Measurements from ENCODE around the gene BOD1L1. TPM values are rescaled to one million over a fixed set of nuclear protein-coding genes. Genes with fewer than 3 reads are reported as not detected.
A peak's percentile ranks its signal among the peaks of the same experiment; 100 is the strongest.

The BOD1L1 gene
- total RNA-seq, 6 donors from 2014 or later, result 33.1 to 88.0 (median 37.9) TPM

DNA sequence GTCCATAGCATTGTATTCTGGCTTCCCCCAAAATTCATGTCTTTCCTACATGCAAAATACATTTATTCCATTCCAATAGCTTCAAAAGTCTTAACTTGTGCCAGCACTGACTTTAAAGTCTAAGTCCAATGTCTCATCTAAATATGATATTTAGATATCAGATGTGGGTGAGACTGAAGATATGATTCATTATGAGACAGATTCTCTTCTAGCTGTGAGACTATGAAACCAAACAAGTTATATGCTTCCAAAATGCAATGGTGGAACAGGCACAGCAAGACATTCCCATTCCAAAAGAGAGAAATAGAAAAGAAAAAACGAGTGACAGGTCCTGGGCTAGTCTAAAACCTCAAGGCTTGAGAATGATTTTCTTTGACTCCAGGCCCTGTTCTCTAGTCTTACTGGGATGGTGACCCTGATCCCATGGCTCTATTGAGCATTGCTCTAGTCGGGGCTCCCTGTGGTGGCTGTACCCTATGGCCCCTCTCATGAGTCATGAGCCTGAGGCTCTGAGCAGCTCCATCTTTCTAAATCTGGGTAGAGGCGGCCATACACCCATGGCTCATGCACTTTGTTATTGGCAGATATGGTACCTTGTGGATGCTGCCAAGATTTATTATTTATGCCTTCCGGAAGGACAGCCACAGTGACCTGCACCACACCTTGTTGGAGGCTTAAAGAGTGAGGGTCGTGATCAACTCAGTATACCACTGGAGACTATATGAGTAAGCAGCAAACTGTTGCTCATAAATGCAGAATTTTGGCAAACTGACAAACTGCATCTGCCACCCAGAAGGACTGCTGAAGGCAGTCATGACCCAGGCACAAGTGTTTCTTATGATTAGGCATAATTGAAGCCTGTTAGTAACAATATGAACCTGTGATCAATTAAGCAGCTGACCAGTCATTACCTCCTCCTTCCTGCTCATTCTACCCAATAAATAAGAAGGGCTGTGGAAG lies 38.5 kb upstream of the BOD1L1 start:
- Histone ChIP-seq H3K4me3 (no peak overlapping the region), H3K9me3 (no peaks in the 10 kb centered on the region), H3K4me1 (no peaks in the 10 kb centered on the region), H3K27me3 (no peaks in the 10 kb centered on the region), H3K36me3 (no peaks in the 10 kb centered on the region), H3K27ac (no peak overlapping the region)
- TF ChIP-seq EP300 (IDR thresholded peaks at IDR 0.05) (no peak), POLR2AphosphoS5 (IDR thresholded peaks at IDR 0.05) (no peak), POLR2A (IDR thresholded peaks at IDR 0.05) (no peak)
- TF ChIP-seq, protein P1, sequence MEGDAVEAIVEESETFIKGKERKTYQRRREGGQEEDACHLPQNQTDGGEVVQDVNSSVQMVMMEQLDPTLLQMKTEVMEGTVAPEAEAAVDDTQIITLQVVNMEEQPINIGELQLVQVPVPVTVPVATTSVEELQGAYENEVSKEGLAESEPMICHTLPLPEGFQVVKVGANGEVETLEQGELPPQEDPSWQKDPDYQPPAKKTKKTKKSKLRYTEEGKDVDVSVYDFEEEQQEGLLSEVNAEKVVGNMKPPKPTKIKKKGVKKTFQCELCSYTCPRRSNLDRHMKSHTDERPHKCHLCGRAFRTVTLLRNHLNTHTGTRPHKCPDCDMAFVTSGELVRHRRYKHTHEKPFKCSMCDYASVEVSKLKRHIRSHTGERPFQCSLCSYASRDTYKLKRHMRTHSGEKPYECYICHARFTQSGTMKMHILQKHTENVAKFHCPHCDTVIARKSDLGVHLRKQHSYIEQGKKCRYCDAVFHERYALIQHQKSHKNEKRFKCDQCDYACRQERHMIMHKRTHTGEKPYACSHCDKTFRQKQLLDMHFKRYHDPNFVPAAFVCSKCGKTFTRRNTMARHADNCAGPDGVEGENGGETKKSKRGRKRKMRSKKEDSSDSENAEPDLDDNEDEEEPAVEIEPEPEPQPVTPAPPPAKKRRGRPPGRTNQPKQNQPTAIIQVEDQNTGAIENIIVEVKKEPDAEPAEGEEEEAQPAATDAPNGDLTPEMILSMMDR (IDR thresholded peaks at IDR 0.05), result no peak
- 60 to 85% methylated on average over 3 to 5 of the region's 5 CpGs for WGBS, 2 donors
- DNase-seq (no peak), ATAC-seq (ENCODE audit: low FRiP score in 2 of 2) (no peak)

DNA sequence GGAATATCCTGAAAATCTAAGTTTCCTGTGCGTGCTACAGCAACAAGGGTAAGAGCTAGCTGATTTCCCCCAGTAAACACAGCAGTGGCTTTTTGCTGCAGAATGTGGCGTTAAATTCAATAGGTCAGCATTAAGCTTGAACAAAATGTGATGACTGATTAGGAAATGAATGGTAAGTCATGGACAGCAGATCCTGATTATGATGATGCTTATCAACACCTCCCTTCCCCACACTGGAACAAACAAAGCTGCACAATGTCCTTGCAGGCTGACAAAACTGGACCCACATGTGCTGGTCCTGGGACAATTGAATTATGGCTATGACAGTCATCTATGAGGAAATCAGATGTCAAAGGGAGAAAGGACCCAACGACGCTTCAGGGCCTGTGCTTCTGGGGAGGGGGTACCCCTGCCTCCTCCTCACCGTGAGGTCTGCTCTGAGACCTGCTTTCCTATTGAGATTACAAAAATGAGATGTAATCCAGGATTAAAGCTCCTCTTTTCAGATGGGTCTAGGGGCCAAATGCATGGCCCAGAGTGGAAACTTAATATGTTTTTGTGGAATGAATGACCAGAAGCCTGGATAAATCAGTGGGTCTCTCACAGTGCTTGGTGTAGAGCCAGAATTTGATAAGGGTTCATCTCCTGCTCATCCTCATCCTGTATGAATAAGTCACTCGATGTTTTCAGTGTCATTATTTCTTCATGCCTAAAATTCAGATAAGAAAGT lies 32.0 kb upstream of the BOD1L1 start:
- Histone ChIP-seq H3K4me3 (no peak overlapping the region), H3K27ac (no peak overlapping the region), H3K9me3 (no peaks in the 10 kb centered on the region), H3K36me3 (no peaks in the 10 kb centered on the region), H3K4me1 (peaks cover 3 to 7% (median 4%) of the 10 kb centered on the region in 4 donors), H3K27me3 (peaks cover 0 to 4% (median 0%) of the 10 kb centered on the region in 4 donors)
- no peak for TF ChIP-seq POLR2AphosphoS5 (IDR thresholded peaks at IDR 0.05)
- no peak for TF ChIP-seq POLR2A (IDR thresholded peaks at IDR 0.05)
- no peak for TF ChIP-seq EP300 (IDR thresholded peaks at IDR 0.05)
- TF ChIP-seq, protein P1 (IDR thresholded peaks at IDR 0.05), result no peak
- 66 to 70% methylated on average over 6 of the region's 6 CpGs for WGBS, 2 donors
- DNase-seq, result no peak
- no peak for ATAC-seq (ENCODE audit: low FRiP score in 2 of 2)

DNA sequence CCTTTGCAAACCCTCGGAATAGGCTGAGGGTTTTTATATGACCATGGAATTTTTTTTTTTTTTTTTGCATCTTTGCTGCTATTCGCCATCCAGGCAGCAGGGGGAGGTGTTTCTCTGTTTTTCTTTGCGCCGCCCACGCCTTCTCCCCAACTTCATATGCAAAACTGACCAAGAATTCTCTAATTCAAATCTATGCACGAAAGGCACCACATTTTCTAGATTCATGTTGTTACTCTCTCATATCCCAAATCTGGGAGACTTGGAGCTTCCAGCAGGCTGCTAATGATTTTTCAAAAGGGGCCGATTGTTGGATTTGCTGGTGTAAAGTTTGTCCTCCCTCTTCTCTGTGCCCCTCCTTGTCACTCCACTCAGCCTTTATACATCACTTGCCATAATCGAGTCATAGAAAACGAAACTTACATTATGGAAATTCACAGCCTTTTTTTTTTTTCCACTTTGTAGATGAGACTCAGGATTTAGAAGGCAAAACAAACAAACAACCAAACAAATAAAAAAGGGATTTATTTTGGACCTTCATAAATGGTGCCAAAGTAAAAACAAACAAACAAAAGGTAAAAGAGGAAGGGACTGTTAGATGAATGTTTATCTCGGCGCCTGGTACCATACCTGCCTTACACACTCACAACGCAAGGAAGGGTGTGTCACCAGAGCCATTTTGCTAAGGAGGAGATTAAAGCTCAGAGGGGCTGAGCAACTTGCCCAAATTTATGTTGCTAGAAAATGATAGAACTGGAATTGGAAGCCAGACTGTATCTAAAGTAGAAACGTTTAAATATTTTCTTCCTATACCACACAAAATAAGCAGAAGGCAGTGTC lies 29.3 kb upstream of the BOD1L1 start:
- DNase-seq (peak in 1 of 2 donors; percentile 56), ATAC-seq (ENCODE audit: low FRiP score in 2 of 2) (peak in 1 of 2 donors; percentile 72)
- Histone ChIP-seq H3K4me3 (peak overlapping the region in 2 of 4 donors; percentile 17 to 36), H3K27me3 (peaks cover 0 to 4% (median 0%) of the 10 kb centered on the region in 4 donors), H3K36me3 (no peaks in the 10 kb centered on the region), H3K9me3 (no peaks in the 10 kb centered on the region), H3K4me1 (peaks cover 5 to 10% (median 9%) of the 10 kb centered on the region in 4 donors), H3K27ac (no peak overlapping the region)
- TF ChIP-seq, protein P1 (IDR thresholded peaks at IDR 0.05), result peak; percentile 26 to 77 (median 56)
- TF ChIP-seq EP300 (IDR thresholded peaks at IDR 0.05) (no peak), POLR2AphosphoS5 (IDR thresholded peaks at IDR 0.05) (no peak)
- 9 to 10% methylated on average over 13 of the region's 13 CpGs for WGBS, 2 donors

DNA sequence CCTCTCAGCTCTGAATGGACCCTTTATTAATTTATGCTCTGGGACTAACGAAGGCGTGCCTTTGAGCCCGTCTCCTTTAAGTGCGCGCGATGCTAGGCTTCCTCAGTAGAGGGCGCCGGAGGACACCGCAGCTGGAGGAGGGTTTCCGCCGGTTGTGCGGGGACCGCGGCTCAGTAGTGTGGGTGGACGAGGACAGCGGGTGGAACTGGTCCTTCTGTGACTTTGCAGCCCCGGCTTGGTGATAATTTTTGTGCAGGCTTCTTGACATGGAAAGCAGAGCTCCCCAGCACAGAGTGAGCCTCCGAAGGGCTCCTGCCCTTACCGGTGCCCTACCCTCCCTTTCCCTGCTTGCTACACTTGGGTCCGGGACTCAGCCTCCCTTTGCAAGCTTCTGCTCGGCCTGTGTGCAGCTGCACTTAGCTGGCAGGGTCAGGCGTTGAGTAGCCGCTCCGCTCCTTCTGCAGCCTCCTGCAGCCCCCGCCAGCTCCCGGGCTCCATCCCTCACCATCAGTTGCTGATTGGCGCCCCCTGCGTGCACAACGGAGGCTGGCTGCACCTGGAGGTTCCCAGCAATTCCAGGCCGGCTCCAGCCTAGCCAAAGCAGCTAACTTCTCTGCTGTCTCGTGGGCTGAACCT lies 26.8 kb upstream of the BOD1L1 start:
- TF ChIP-seq, protein P1 (IDR thresholded peaks at IDR 0.05), result peak; percentile 60 to 73 (median 66)
- TF ChIP-seq POLR2AphosphoS5 (IDR thresholded peaks at IDR 0.05), result no peak
- H3K9me3 ChIP-seq, result no peaks in the 10 kb centered on the region
- H3K27ac ChIP-seq, result no peak overlapping the region
- peaks cover 5 to 10% (median 9%) of the 10 kb centered on the region in 4 donors for H3K4me1 ChIP-seq
- DNase-seq (peak; percentile 73 to 89), ATAC-seq (ENCODE audit: low FRiP score in 2 of 2) (peak; percentile 94 to 96)
- H3K4me3 ChIP-seq, result peak overlapping the region; percentile 30 to 56 (median 51)
- H3K27me3 ChIP-seq, result peaks cover 0 to 4% (median 0%) of the 10 kb centered on the region in 4 donors
- WGBS, 2 donors, result 2 to 21% methylated on average over 24 to 31 of the region's 31 CpGs
- H3K36me3 ChIP-seq, result no peaks in the 10 kb centered on the region

Data from upper lobe of left lung (tissue), 6 donors.